Cortex of kidney (tissue), 1 donor: ENCODE results near the gene PDE6A.
"Not testable (repeated sequence)": the region's sequence is repeated elsewhere in the genome, so short reads cannot be mapped to it uniquely, and the experiment has no call there.

Source experiments
- DNase-seq: peaks from one replicate; lab custom pipeline; 2025; lab: John Stamatoyannopoulos, UW

The PDE6A gene

GRCh38 chr5:149860801-149861322 is 83.7 kb downstream of the PDE6A start:
- DNase-seq = no peak

GRCh38 chr5:149859746-149860145 is 84.8 kb downstream of the PDE6A start:
- DNase-seq = no peak

- DNase-seq = not testable (repeated sequence)
Measured at GRCh38 chr5:149858481-149858880, 86.1 kb downstream of the PDE6A start.

GRCh38 chr5:149857499-149857898 is 87.1 kb downstream of the PDE6A start:
- DNase-seq = no peak

GRCh38 chr5:149855366-149855765 is 89.2 kb downstream of the PDE6A start:
- DNase-seq = no peak

- no peak for DNase-seq
Measured at GRCh38 chr5:149854866-149855265, 89.7 kb downstream of the PDE6A start.

- DNase-seq = no peak
Measured at GRCh38 chr5:149853701-149854100, 90.9 kb downstream of the PDE6A start.

GRCh38 chr5:149853331-149853648 is 91.3 kb downstream of the PDE6A start:
- no peak for DNase-seq

- no peak for DNase-seq
Measured at GRCh38 chr5:149852641-149853330, 91.8 kb downstream of the PDE6A start.

GRCh38 chr5:149851211-149851610 is 93.4 kb downstream of the PDE6A start:
- no peak for DNase-seq

- DNase-seq = no peak
Measured at GRCh38 chr5:149849966-149850910, 94.4 kb downstream of the PDE6A start.

GRCh38 chr5:149849280-149849965 is 95.2 kb downstream of the PDE6A start:
- no peak for DNase-seq

- no peak for DNase-seq
Measured at GRCh38 chr5:149847611-149848010, 97.0 kb downstream of the PDE6A start.

- DNase-seq = no peak
Measured at GRCh38 chr5:149846021-149846420, 98.6 kb downstream of the PDE6A start.

GRCh38 chr5:149845601-149846000 is 99.0 kb downstream of the PDE6A start:
- no peak for DNase-seq

- DNase-seq = no peak
Measured at GRCh38 chr5:149841851-149842793, 102.5 kb downstream of the PDE6A start.

GRCh38 chr5:149840226-149840825 is 104.3 kb downstream of the PDE6A start:
- no peak for DNase-seq

- no peak for DNase-seq
Measured at GRCh38 chr5:149839761-149840160, 104.8 kb downstream of the PDE6A start.

GRCh38 chr5:149838881-149839739 is 105.5 kb downstream of the PDE6A start:
- DNase-seq = no peak
